ENCODE results near the gene SLC32A1. TPM values are rescaled to one million over a fixed set of nuclear protein-coding genes. Genes with fewer than 3 reads are reported as not detected.

The SLC32A1 gene
- total and polyA plus RNA-seq, 4 donors: 3.1 to 51.5 (median 31.3) TPM

- H3K4me1 ChIP-seq (ENCODE audit: control insufficient read depth, insufficient read depth, low read length): peaks cover 71% of the 10 kb centered on the region
- peaks cover 100% of the 10 kb centered on the region for H3K27me3 ChIP-seq (ENCODE audit: control insufficient read depth, insufficient read depth, low read length)
- DNase-seq (ENCODE audit: low read depth in 4 of 6, low spot score in 6 of 6): no peak
- under 1% methylated on average over 46 of the region's 46 CpGs for WGBS (ENCODE audit: insufficient coverage)
- H3K4me3 ChIP-seq (ENCODE audit: low read depth, low read length): peak overlapping the region; percentile 38
- peaks cover 6% of the 10 kb centered on the region for H3K36me3 ChIP-seq (ENCODE audit: control insufficient read depth, insufficient read depth, low read length)
- H3K9me3 ChIP-seq (ENCODE audit: control insufficient read depth, insufficient read depth, low read length): no peaks in the 10 kb centered on the region
- no peak overlapping the region for H3K27ac ChIP-seq (ENCODE audit: low read depth, low read length)
These were observed 401 bp downstream of the SLC32A1 start for GRCh38 chr20:38724626-38725147.

- Histone ChIP-seq H3K4me3 (ENCODE audit: low read depth, low read length) (peak overlapping the region; percentile 38), H3K4me1 (ENCODE audit: control insufficient read depth, insufficient read depth, low read length) (peaks cover 68% of the 10 kb centered on the region), H3K27ac (ENCODE audit: low read depth, low read length) (no peak overlapping the region), H3K27me3 (ENCODE audit: control insufficient read depth, insufficient read depth, low read length) (peaks cover 100% of the 10 kb centered on the region), H3K9me3 (ENCODE audit: control insufficient read depth, insufficient read depth, low read length) (no peaks in the 10 kb centered on the region), H3K36me3 (ENCODE audit: control insufficient read depth, insufficient read depth, low read length) (peaks cover 6% of the 10 kb centered on the region)
- 2% methylated on average over 29 of the region's 35 CpGs for WGBS (ENCODE audit: insufficient coverage)
- DNase-seq (ENCODE audit: low read depth in 4 of 6, low spot score in 6 of 6): peak in 2 of 6 donors; percentile 62 to 91
These were observed 1.0 kb downstream of the SLC32A1 start for GRCh38 chr20:38725148-38725901.

GRCh38 chr20:38725931-38726803 lies 1.9 kb downstream of the SLC32A1 start:
- Histone ChIP-seq H3K36me3 (ENCODE audit: control insufficient read depth, insufficient read depth, low read length) (peaks cover 6% of the 10 kb centered on the region), H3K27me3 (ENCODE audit: control insufficient read depth, insufficient read depth, low read length) (peaks cover 100% of the 10 kb centered on the region), H3K4me3 (ENCODE audit: low read depth, low read length) (peak overlapping the region; percentile 38), H3K9me3 (ENCODE audit: control insufficient read depth, insufficient read depth, low read length) (no peaks in the 10 kb centered on the region), H3K4me1 (ENCODE audit: control insufficient read depth, insufficient read depth, low read length) (peaks cover 76% of the 10 kb centered on the region), H3K27ac (ENCODE audit: low read depth, low read length) (no peak overlapping the region)
- WGBS (ENCODE audit: insufficient coverage): 3% methylated on average over 53 of the region's 53 CpGs
- DNase-seq (ENCODE audit: low read depth in 4 of 6, low spot score in 6 of 6): peak in 2 of 6 donors; percentile 86 to 88

GRCh38 chr20:38726804-38727606 lies 2.7 kb downstream of the SLC32A1 start:
- Histone ChIP-seq H3K4me1 (ENCODE audit: control insufficient read depth, insufficient read depth, low read length) (peaks cover 80% of the 10 kb centered on the region), H3K36me3 (ENCODE audit: control insufficient read depth, insufficient read depth, low read length) (peaks cover 6% of the 10 kb centered on the region), H3K27ac (ENCODE audit: low read depth, low read length) (no peak overlapping the region), H3K4me3 (ENCODE audit: low read depth, low read length) (peak overlapping the region; percentile 38), H3K9me3 (ENCODE audit: control insufficient read depth, insufficient read depth, low read length) (no peaks in the 10 kb centered on the region), H3K27me3 (ENCODE audit: control insufficient read depth, insufficient read depth, low read length) (peaks cover 100% of the 10 kb centered on the region)
- peak in 2 of 6 donors; percentile 84 to 94 for DNase-seq (ENCODE audit: low read depth in 4 of 6, low spot score in 6 of 6)
- under 1% methylated on average over 43 of the region's 43 CpGs for WGBS (ENCODE audit: insufficient coverage)

DNA sequence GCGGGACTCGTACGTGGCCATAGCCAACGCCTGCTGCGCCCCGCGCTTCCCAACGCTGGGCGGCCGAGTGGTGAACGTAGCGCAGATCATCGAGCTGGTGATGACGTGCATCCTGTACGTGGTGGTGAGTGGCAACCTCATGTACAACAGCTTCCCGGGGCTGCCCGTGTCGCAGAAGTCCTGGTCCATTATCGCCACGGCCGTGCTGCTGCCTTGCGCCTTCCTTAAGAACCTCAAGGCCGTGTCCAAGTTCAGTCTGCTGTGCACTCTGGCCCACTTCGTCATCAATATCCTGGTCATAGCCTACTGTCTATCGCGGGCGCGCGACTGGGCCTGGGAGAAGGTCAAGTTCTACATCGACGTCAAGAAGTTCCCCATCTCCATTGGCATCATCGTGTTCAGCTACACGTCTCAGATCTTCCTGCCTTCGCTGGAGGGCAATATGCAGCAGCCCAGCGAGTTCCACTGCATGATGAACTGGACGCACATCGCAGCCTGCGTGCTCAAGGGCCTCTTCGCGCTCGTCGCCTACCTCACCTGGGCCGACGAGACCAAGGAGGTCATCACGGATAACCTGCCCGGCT lies 3.4 kb downstream of the SLC32A1 start:
- H3K27ac ChIP-seq (ENCODE audit: low read depth, low read length): no peak overlapping the region
- peaks cover 6% of the 10 kb centered on the region for H3K36me3 ChIP-seq (ENCODE audit: control insufficient read depth, insufficient read depth, low read length)
- H3K4me3 ChIP-seq (ENCODE audit: low read depth, low read length): no peak overlapping the region
- WGBS (ENCODE audit: insufficient coverage): 2% methylated on average over 46 of the region's 46 CpGs
- no peaks in the 10 kb centered on the region for H3K9me3 ChIP-seq (ENCODE audit: control insufficient read depth, insufficient read depth, low read length)
- H3K27me3 ChIP-seq (ENCODE audit: control insufficient read depth, insufficient read depth, low read length): peaks cover 98% of the 10 kb centered on the region
- DNase-seq (ENCODE audit: low read depth in 4 of 6, low spot score in 6 of 6): peak in 1 of 6 donors; percentile 21
- H3K4me1 ChIP-seq (ENCODE audit: control insufficient read depth, insufficient read depth, low read length): peaks cover 78% of the 10 kb centered on the region

DNA sequence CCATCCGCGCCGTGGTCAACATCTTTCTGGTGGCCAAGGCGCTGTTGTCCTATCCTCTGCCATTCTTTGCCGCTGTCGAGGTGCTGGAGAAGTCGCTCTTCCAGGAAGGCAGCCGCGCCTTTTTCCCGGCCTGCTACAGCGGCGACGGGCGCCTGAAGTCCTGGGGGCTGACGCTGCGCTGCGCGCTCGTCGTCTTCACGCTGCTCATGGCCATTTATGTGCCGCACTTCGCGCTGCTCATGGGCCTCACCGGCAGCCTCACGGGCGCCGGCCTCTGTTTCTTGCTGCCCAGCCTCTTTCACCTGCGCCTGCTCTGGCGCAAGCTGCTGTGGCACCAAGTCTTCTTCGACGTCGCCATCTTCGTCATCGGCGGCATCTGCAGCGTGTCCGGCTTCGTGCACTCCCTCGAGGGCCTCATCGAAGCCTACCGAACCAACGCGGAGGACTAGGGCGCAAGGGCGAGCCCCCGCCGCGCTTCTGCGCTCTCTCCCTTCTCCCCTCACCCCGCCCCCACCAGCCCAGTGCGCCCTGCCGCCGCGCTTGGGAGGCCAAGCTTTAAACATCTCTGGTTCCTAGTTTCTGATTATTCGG lies 4.0 kb downstream of the SLC32A1 start:
- under 1% methylated on average over 46 of the region's 56 CpGs for WGBS (ENCODE audit: insufficient coverage)
- peak in 2 of 6 donors; percentile 27 to 37 for DNase-seq (ENCODE audit: low read depth in 4 of 6, low spot score in 6 of 6)
- peaks cover 97% of the 10 kb centered on the region for H3K27me3 ChIP-seq (ENCODE audit: control insufficient read depth, insufficient read depth, low read length)
- H3K27ac ChIP-seq (ENCODE audit: low read depth, low read length): no peak overlapping the region
- peaks cover 74% of the 10 kb centered on the region for H3K4me1 ChIP-seq (ENCODE audit: control insufficient read depth, insufficient read depth, low read length)
- H3K4me3 ChIP-seq (ENCODE audit: low read depth, low read length): no peak overlapping the region
- H3K36me3 ChIP-seq (ENCODE audit: control insufficient read depth, insufficient read depth, low read length): peaks cover 6% of the 10 kb centered on the region
- no peaks in the 10 kb centered on the region for H3K9me3 ChIP-seq (ENCODE audit: control insufficient read depth, insufficient read depth, low read length)

- no peaks in the 10 kb centered on the region for H3K9me3 ChIP-seq (ENCODE audit: control insufficient read depth, insufficient read depth, low read length)
- peak in 2 of 6 donors; percentile 48 to 57 for DNase-seq (ENCODE audit: low read depth in 4 of 6, low spot score in 6 of 6)
- H3K36me3 ChIP-seq (ENCODE audit: control insufficient read depth, insufficient read depth, low read length): peaks cover 6% of the 10 kb centered on the region
- H3K27me3 ChIP-seq (ENCODE audit: control insufficient read depth, insufficient read depth, low read length): peaks cover 97% of the 10 kb centered on the region
- no peak overlapping the region for H3K4me3 ChIP-seq (ENCODE audit: low read depth, low read length)
- H3K27ac ChIP-seq (ENCODE audit: low read depth, low read length): no peak overlapping the region
- WGBS (ENCODE audit: insufficient coverage): 2% methylated on average over 24 of the region's 41 CpGs
- H3K4me1 ChIP-seq (ENCODE audit: control insufficient read depth, insufficient read depth, low read length): peaks cover 66% of the 10 kb centered on the region
These were observed 4.8 kb downstream of the SLC32A1 start for GRCh38 chr20:38728911-38729642.

DNA sequence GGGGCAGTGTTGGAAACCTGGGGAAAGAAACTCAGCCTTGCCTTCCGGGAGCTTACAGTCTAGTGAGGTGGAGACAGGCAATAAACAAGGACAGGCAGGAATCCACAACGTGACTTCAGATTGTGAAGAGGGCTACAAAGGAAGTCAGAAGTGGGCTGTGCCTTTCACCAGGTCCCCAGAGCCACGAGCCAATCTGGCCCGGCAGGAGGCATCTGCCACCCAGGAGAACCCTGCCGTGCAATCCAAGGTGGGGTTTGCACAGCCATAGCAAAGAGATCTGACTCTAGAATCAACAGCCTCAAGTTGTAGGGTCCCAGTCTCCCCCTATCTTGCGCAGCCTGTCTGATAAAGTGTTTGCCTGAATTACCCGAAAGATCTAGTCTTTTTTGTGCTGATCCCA lies 5.5 kb downstream of the SLC32A1 start:
- H3K4me1 ChIP-seq (ENCODE audit: control insufficient read depth, insufficient read depth, low read length): peaks cover 60% of the 10 kb centered on the region

More for the DNA sequence above, 5.5 kb downstream of the SLC32A1 start:
- Histone ChIP-seq H3K9me3 (ENCODE audit: control insufficient read depth, insufficient read depth, low read length) (no peaks in the 10 kb centered on the region), H3K27ac (ENCODE audit: low read depth, low read length) (no peak overlapping the region), H3K36me3 (ENCODE audit: control insufficient read depth, insufficient read depth, low read length) (peaks cover 6% of the 10 kb centered on the region), H3K4me3 (ENCODE audit: low read depth, low read length) (no peak overlapping the region), H3K27me3 (ENCODE audit: control insufficient read depth, insufficient read depth, low read length) (peaks cover 93% of the 10 kb centered on the region)
- DNase-seq (ENCODE audit: low read depth in 4 of 6, low spot score in 6 of 6): no peak
- 8% methylated on average over 6 of the region's 7 CpGs for WGBS (ENCODE audit: insufficient coverage)
